Endothelial cell of umbilical vein (primary cell): ENCODE data around the gene GPNMB. TPM values are rescaled to one million over a fixed set of nuclear protein-coding genes. Genes with fewer than 3 reads are reported as not detected.

Experiments used
- BruUV-seq: library from RNA; stranded (reverse); fragments of 400-500 nt; replicated peaks from 2 replicates; lab custom pipeline; 2021; lab: Mats Ljungman, UMichigan
- CTCF ChIA-PET: fragments of 300-600, 350-600 bp; sonication (Branson Sonifier 250); formaldehyde crosslinking; loops from one replicate; lab custom pipeline; 2021; ENCODE audit warnings: antibody characterized with exemption, inconsistent platforms; lab: Charles Lee
- POLR2A ChIA-PET: fragments of 300-600, 350-600 bp; sonication (Branson Sonifier 250); formaldehyde crosslinking; loops from one replicate; lab custom pipeline; 2021; ENCODE audit warnings: antibody characterized with exemption, inconsistent platforms; lab: Charles Lee
- DNase-seq: peaks from one replicate; pipeline ENCODE4 v3.0.0-alpha.2; 2011; ENCODE audit warnings: low read depth, low spot score
- FAIRE-seq: peaks from 2 replicates; lab custom pipeline; 2011; peaks lifted over from hg19 to GRCh38; lab: Jason Lieb, UNC
- H2AFZ ChIP-seq: 2 replicates; pipeline ENCODE4 v1.6.0; 2012; ENCODE audit warnings: low read depth, low read length, control low read depth, inconsistent platforms
- H3K27ac ChIP-seq: 2 replicates; pipeline ENCODE4 v1.5.1; 2011; ENCODE audit warnings: low read depth, mild to moderate bottlenecking, control low read depth, low read length, moderate library complexity; ENCODE audit not compliant: insufficient read depth
- H3K27me3 ChIP-seq, 2 experiments: 2 replicates each; pipeline versions ENCODE4 v1.6.0 to v1.6.1; 2011; ENCODE audit warnings: low read length in 2 of 2, mixed read lengths in 1 of 2; ENCODE audit not compliant: control insufficient read depth in 2 of 2, insufficient read depth in 2 of 2
- H3K36me3 ChIP-seq, 2 experiments: 2 replicates in 1 of 2; 3 replicates in 1 of 2; pipeline ENCODE4 v1.5.1; 2011; ENCODE audit warnings: low read length in 2 of 2, mild to moderate bottlenecking in 1 of 2, moderate library complexity in 1 of 2; ENCODE audit not compliant: control insufficient read depth in 2 of 2, insufficient read depth in 2 of 2; ENCODE audit errors: extremely low read depth in 1 of 2
- H3K4me1 ChIP-seq: 3 replicates; pipeline ENCODE4 v1.5.1; 2011; ENCODE audit warnings: mild to moderate bottlenecking, low read length; ENCODE audit not compliant: control insufficient read depth, insufficient read depth; ENCODE audit errors: extremely low read depth
- H3K4me2 ChIP-seq: 2 replicates; pipeline ENCODE4 v1.6.1; 2011; ENCODE audit warnings: low read length, control low read depth, mixed read lengths; ENCODE audit not compliant: insufficient read depth
- H3K4me3 ChIP-seq, 3 experiments: fragments of 200-600 bp in 1 of 3; sonication (generic), shearing (Covaris generic) in 1 of 3; replicated peaks in 1 of 3; 2 replicates each; pipeline ENCODE4 v1.5.1; 2011 to 2016; ENCODE audit warnings: control low read depth in 3 of 3, low read length in 3 of 3, mild to moderate bottlenecking in 2 of 3, inconsistent platforms in 1 of 3, low read depth in 1 of 3, moderate library complexity in 1 of 3; ENCODE audit not compliant: insufficient read depth in 1 of 3
- H3K79me2 ChIP-seq: 2 replicates; pipeline ENCODE4 v1.6.0; 2012; ENCODE audit warnings: low read length, inconsistent platforms; ENCODE audit not compliant: control insufficient read depth, insufficient read depth
- H3K9ac ChIP-seq: replicated peaks from 2 replicates; pipeline ENCODE3; 2011; ENCODE audit warnings: low read length, control low read depth; ENCODE audit not compliant: insufficient read depth; ENCODE audit errors: extremely low read depth
- H3K9me1 ChIP-seq: replicated peaks from 3 replicates; pipeline ENCODE4 v1.6.0; 2011; ENCODE audit warnings: mild to moderate bottlenecking, low read length; ENCODE audit not compliant: control insufficient read depth, insufficient read depth; ENCODE audit errors: extremely low read depth
- H3K9me3 ChIP-seq: replicated peaks from 2 replicates; pipeline ENCODE4 v1.5.1; 2012; ENCODE audit warnings: low read length, inconsistent platforms; ENCODE audit not compliant: control insufficient read depth, insufficient read depth
- H4K20me1 ChIP-seq: replicated peaks from 2 replicates; pipeline ENCODE3; 2011; ENCODE audit warnings: mild to moderate bottlenecking, low read length; ENCODE audit not compliant: control insufficient read depth, insufficient read depth; ENCODE audit errors: extremely low read depth
- EZH2 ChIP-seq: IDR thresholded peaks from 2 replicates; pipeline ENCODE4 v1.6.1; 2012; ENCODE audit warnings: borderline replicate concordance, low read depth, mild to moderate bottlenecking, moderate library complexity, low read length, inconsistent platforms; ENCODE audit not compliant: severe bottlenecking
- FOS ChIP-seq: IDR thresholded peaks from 2 replicates; pipeline ENCODE4 v1.6.1; 2011; ENCODE audit warnings: mild to moderate bottlenecking, low read length, moderate library complexity, borderline replicate concordance; ENCODE audit not compliant: insufficient read depth
- GATA2 ChIP-seq: IDR thresholded peaks from 2 replicates; pipeline ENCODE4 v1.7.0; 2011; ENCODE audit warnings: low read depth, mild to moderate bottlenecking, moderate library complexity, mixed read lengths, low read length; ENCODE audit not compliant: insufficient read length, insufficient read depth
- JUN ChIP-seq: IDR thresholded peaks from 2 replicates; pipeline ENCODE4 v1.6.1; 2011; ENCODE audit warnings: borderline replicate concordance, low read depth; ENCODE audit not compliant: insufficient read length, insufficient read depth
- MYC ChIP-seq: IDR thresholded peaks from one replicate; pipeline ENCODE4 v1.6.1; 2011; ENCODE audit warnings: mild to moderate bottlenecking, low read depth, low read length
- POLR2A ChIP-seq: IDR thresholded peaks from 2 replicates; pipeline ENCODE4 v1.6.1; 2012; ENCODE audit warnings: low read depth, mild to moderate bottlenecking, control low read depth, low read length
- POLR2AphosphoS5 ChIP-seq: IDR thresholded peaks from 2 replicates; pipeline ENCODE4 v1.6.1; 2012; ENCODE audit warnings: low read depth, mild to moderate bottlenecking, control low read depth, low read length, moderate library complexity; ENCODE audit not compliant: insufficient read depth
- dilution Hi-C: fragments of 300-500 bp; cut with MboI; formaldehyde crosslinking; loops from one replicate; pipeline ENCODE4 v1.15.0; 2019; ENCODE audit warnings: low sequenced_read_pairs; ENCODE audit not compliant: extremely low pct_ligation_motif_present
- intact Hi-C: fragments of 100-400 bp; cut with micrococcal nuclease; formaldehyde crosslinking; loops from one replicate; pipeline ENCODE4 v1.10.0; 2022
- polyA plus RNA-seq, 4 experiments: library from polyadenylated mRNA; depleted of rRNA in 3 of 4; stranded (reverse) in 3 of 4; unstranded in 1 of 4; fragments of >200 nt; gene quantifications; 2 replicates each; pipeline versions ENCODE4 v1.2.1 to v1.2.3, GENCODE V29; 2011 to 2012; ENCODE audit warnings: missing spikeins in 1 of 4
- total RNA-seq: library from RNA; stranded (reverse); gene quantifications from 2 replicates; pipeline ENCODE4 v1.2.3, GENCODE V29; 2021
- TF ChIP-seq, protein P1 (sequence below): IDR thresholded peaks from 2 replicates; pipeline ENCODE4 v1.6.1; 2011; ENCODE audit not compliant: insufficient read depth, insufficient read length
- TF ChIP-seq, protein P2 (sequence below), 2 donors: IDR thresholded peaks; 1 replicate in 1 of 2; 2 replicates in 1 of 2; pipeline ENCODE4 v1.5.1; 2011; ENCODE audit warnings: low read length in 2 of 2, mild to moderate bottlenecking in 2 of 2, moderate library complexity in 2 of 2, control low read depth in 1 of 2, inconsistent platforms in 1 of 2, low read depth in 1 of 2; ENCODE audit not compliant: insufficient read depth in 1 of 2; ENCODE audit errors: extremely low read depth in 1 of 2

The GPNMB gene
- total and polyA plus RNA-seq, 2 donors (not counting 3 experiments of a cell fraction or from before 2014, with no cell fraction given) = 0.29 to 0.33 TPM

DNA sequence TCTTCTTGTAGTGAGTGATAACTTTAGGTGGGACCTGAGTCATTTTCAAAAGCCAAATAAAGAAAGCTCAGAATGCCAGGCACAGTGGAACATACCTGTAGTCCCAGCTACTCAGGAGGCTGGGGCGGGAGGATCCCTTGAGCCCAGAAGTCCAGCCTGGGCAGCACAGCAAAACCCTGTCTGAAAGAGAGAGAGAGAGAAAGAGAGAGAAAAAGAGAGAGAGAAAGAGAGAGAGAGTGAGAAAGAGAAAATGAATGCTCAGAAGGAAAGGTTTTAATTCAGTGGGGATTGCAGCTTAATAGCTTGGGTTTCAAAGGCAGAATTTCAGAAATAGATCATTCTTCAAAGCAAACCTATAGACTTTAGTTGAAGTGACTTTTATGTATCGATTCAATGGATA, 25.7 kb downstream of the GPNMB start:
- no peak overlapping the region for H3K27ac ChIP-seq
- no peaks in the 10 kb centered on the region for H3K36me3 ChIP-seq
- no peak overlapping the region for H3K9ac ChIP-seq
- H3K4me2 ChIP-seq = no peak overlapping the region
- no peaks in the 10 kb centered on the region for H4K20me1 ChIP-seq
- dilution Hi-C loops (no loop called here), intact Hi-C loops (loop anchor here (2.0 kb wide), 2 partner anchors 241 to 441 kb away; no protein-coding TSS in a partner anchor)
- TF ChIP-seq JUN (no peak), POLR2AphosphoS5 (no peak), MYC (no peak), POLR2A (no peak), FOS (no peak), GATA2 (no peak), EZH2 (no peak)
- TF ChIP-seq, protein P1, sequence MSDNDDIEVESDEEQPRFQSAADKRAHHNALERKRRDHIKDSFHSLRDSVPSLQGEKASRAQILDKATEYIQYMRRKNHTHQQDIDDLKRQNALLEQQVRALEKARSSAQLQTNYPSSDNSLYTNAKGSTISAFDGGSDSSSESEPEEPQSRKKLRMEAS = no peak
- TF ChIP-seq, protein P2, sequence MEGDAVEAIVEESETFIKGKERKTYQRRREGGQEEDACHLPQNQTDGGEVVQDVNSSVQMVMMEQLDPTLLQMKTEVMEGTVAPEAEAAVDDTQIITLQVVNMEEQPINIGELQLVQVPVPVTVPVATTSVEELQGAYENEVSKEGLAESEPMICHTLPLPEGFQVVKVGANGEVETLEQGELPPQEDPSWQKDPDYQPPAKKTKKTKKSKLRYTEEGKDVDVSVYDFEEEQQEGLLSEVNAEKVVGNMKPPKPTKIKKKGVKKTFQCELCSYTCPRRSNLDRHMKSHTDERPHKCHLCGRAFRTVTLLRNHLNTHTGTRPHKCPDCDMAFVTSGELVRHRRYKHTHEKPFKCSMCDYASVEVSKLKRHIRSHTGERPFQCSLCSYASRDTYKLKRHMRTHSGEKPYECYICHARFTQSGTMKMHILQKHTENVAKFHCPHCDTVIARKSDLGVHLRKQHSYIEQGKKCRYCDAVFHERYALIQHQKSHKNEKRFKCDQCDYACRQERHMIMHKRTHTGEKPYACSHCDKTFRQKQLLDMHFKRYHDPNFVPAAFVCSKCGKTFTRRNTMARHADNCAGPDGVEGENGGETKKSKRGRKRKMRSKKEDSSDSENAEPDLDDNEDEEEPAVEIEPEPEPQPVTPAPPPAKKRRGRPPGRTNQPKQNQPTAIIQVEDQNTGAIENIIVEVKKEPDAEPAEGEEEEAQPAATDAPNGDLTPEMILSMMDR (IDR thresholded peaks at IDR 0.05; ENCODE audit: extremely low read depth in 1 of 2, insufficient read depth in 1 of 2, low read depth in 1 of 2, low read length in 2 of 2) = no peak
- H3K79me2 ChIP-seq = no peaks in the 10 kb centered on the region
- no peak overlapping the region for H3K4me3 ChIP-seq
- CTCF ChIA-PET = interaction anchor here (0.5 to 7.5 kb wide), 32 partner anchors 10 to 438 kb away, joined by 3 to 88 read pairs (median 6); partner anchors contain the start of genes IGF2BP3, MALSU1 and STK31
- H3K27me3 ChIP-seq = no peaks in the 10 kb centered on the region
- no peaks in the 10 kb centered on the region for H3K9me1 ChIP-seq
- H2AFZ ChIP-seq = no peak overlapping the region
- peaks cover 9% of the 10 kb centered on the region for H3K4me1 ChIP-seq
- FAIRE-seq (no peak), DNase-seq (no peak)
- BruUV-seq = no TSS peak
- no peaks in the 10 kb centered on the region for H3K9me3 ChIP-seq
- POLR2A ChIA-PET = interaction anchor here (1.0 kb wide), 1 partner anchor 191 kb away, joined by 4 read pairs; no protein-coding TSS in a partner anchor
